Parietal lobe (tissue), 2 donors: ENCODE data around the gene PRKAA1. TPM values are rescaled to one million over a fixed set of nuclear protein-coding genes. Genes with fewer than 3 reads are reported as not detected.
A peak's percentile ranks its signal among the peaks of the same experiment; 100 is the strongest.

ENCODE experiments used
- small RNA-seq: library from RNA; depleted of rRNA; stranded (forward); fragments of <200 nt; gene quantifications from one replicate; pipeline ENCODE3, GENCODE V24; 2014; ENCODE audit warnings: low replicate concordance
- total RNA-seq: library from RNA; depleted of rRNA; stranded (reverse); fragments of >200 nt; gene quantifications from one replicate; pipeline ENCODE4 v1.2.3, GENCODE V29; 2014

PRKAA1 gene
- 78.3 TPM for total RNA-seq

GRCh38 chr5:40798012-40798800, at the start of gene PRKAA1:
TSS of gene PRKAA1 (minus strand) at chr5:40798374. CDS start at chr5:40798189, 185 bp downstream.

GRCh38 chr5:40841068-40841805, 43.1 kb upstream of the PRKAA1 start, which contains the start of gene CARD6:
TSS of gene CARD6 (plus strand) at chr5:40841367. CDS start at chr5:40841383, 16 bp downstream.

GRCh38 chr5:40834849-40835787, 36.9 kb upstream of the PRKAA1 start, which contains the start of gene RPL37:
TSS of gene RPL37 (minus strand) at chr5:40835222. CDS start at chr5:40835185, 37 bp downstream.

GRCh38 chr5:40755407-40756365, 42.5 kb downstream of the PRKAA1 start, which contains the start of gene TTC33:
TSS of gene TTC33 (minus strand) at chr5:40755961. CDS start at chr5:40747018, 8,943 bp downstream.

Small RNA genes within 50 kb of the gene (small RNA-seq; reads per million reads assigned to genes)
- gene RF00191 = not detected
- 6.5 reads per million, percentile 88 among the genes with 10 or more reads in this experiment for gene SNORD72

Other genes starting within 250 kb of the PRKAA1 start
- gene PTGER4, start 118.5 kb downstream of the PRKAA1 start, total RNA-seq = 1.6 TPM
- 57.9 TPM for gene TTC33, start 42.4 kb downstream of the PRKAA1 start, total RNA-seq
- gene RPL37, start 36.8 kb upstream of the PRKAA1 start, total RNA-seq = 547 TPM
- gene CARD6, start 43.0 kb upstream of the PRKAA1 start, total RNA-seq = 0.63 TPM
- gene C7, start 111.1 kb upstream of the PRKAA1 start, total RNA-seq = 0.94 TPM